ENCODE measurements around the gene HSDL1. TPM values are rescaled to one million over a fixed set of nuclear protein-coding genes. Genes with fewer than 3 reads are reported as not detected.

The HSDL1 gene
- total RNA-seq, 1 donor = 18.1 TPM

DNA sequence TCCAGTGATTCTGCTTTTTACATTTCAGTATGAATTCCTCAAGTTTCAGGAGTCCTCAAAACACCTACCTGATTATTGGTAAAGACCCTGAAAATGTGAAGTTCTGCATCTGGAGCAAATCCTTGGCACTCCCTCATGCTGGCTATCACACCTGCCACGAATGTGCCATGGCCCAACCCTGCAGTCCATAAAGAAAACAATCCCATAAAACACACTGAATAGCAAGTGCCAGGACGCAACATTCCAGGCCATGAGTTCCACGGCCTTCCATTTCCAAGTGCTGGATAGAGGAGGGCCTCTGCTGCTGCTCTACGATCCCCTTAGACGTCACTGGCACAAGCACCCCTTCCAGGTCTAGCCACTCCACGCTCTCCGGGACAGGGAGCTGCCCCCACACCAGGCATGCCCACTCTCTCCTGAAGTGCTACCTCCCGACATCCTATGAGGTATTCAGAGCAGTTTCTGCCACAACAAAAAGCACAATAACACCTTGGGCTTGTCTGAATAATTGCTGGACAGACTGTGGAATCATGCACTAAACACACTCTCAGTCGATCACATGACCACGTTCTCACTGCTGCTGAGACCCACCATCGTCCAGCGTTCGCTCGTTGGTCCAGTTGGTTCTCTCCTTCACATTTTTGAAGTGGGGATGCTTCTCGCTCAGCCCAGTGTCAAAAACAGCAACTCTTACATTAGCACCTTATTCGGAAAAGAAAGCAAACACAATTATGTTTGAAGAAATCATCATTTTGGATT is 51.7 kb downstream of the HSDL1 start:
- TF ChIP-seq, protein P1, sequence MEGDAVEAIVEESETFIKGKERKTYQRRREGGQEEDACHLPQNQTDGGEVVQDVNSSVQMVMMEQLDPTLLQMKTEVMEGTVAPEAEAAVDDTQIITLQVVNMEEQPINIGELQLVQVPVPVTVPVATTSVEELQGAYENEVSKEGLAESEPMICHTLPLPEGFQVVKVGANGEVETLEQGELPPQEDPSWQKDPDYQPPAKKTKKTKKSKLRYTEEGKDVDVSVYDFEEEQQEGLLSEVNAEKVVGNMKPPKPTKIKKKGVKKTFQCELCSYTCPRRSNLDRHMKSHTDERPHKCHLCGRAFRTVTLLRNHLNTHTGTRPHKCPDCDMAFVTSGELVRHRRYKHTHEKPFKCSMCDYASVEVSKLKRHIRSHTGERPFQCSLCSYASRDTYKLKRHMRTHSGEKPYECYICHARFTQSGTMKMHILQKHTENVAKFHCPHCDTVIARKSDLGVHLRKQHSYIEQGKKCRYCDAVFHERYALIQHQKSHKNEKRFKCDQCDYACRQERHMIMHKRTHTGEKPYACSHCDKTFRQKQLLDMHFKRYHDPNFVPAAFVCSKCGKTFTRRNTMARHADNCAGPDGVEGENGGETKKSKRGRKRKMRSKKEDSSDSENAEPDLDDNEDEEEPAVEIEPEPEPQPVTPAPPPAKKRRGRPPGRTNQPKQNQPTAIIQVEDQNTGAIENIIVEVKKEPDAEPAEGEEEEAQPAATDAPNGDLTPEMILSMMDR (IDR thresholded peaks at IDR 0.05; ENCODE audit: extremely low read depth, low read depth, low read length) = no peak

DNA sequence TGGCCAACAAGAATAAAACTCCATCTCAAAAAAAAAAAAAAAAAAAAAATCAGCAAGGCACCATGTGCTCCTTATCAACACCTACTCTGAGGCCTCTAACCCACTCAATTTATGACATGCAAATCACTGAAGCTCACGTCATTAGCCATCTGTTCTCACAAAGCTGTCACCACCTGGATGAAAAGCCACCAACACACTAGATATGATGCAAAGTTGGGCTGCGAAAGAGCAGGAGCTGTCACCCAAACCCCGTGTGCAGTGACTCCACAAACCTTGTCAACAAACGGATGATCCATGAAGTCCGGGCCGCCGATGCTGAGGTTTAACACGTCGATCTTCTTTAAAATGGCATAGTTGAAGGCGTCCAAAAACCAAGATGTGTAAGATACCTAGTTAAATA is 53.5 kb downstream of the HSDL1 start:
- peaks cover 85% of the 10 kb centered on the region for H3K36me3 ChIP-seq (ENCODE audit: insufficient read depth, low read length)
- peaks cover 6% of the 10 kb centered on the region for H4K20me1 ChIP-seq (ENCODE audit: insufficient read depth, low read length)

More for the DNA sequence above, 51.7 kb downstream of the HSDL1 start:
- Histone ChIP-seq H3K27ac (ENCODE audit: low read depth, low read length) (no peak overlapping the region), H3K9me3 (ENCODE audit: low read depth, low read length) (no peaks in the 10 kb centered on the region), H4K20me1 (ENCODE audit: insufficient read depth, low read length) (peaks cover 16% of the 10 kb centered on the region), H3K27me3 (ENCODE audit: insufficient read depth, low read length) (no peaks in the 10 kb centered on the region), H3K79me2 (ENCODE audit: insufficient read depth, low read length) (peaks cover 8% of the 10 kb centered on the region), H2AFZ (ENCODE audit: low read length) (no peak overlapping the region), H3K4me2 (ENCODE audit: insufficient read depth, low read length) (no peak overlapping the region), H3K36me3 (ENCODE audit: insufficient read depth, low read length) (peaks cover 76% of the 10 kb centered on the region), H3K4me3 (ENCODE audit: insufficient read depth, low read length) (no peak overlapping the region), H3K4me1 (ENCODE audit: insufficient read depth, low read length) (no peaks in the 10 kb centered on the region)
- no peak for DNase-seq (ENCODE audit: insufficient read length, low spot score, missing footprints)

DNA sequence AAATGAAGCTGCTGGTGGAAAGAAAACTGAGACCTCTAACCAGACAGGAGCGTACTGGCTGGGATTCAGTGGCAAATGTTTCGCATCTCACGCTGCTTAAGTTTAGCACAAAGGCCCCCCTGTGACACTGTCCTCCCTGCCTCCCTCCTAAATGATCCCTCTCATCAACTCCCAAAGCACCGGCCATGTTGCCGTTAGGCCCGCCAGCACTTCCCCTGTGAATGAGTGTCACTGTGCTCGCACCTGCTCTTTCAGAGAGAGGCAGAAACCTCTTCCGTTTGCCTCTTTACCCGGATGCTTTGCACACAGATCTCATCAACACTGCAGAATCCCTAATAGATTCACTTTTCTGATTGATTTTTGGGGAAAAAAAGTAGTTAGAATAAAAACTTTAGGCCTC is 54.8 kb downstream of the HSDL1 start:
- no peaks in the 10 kb centered on the region for H3K9me3 ChIP-seq (ENCODE audit: low read depth, low read length)
- H3K4me2 ChIP-seq (ENCODE audit: insufficient read depth, low read length) = no peak overlapping the region
- H3K36me3 ChIP-seq (ENCODE audit: insufficient read depth, low read length) = peaks cover 91% of the 10 kb centered on the region
- no peaks in the 10 kb centered on the region for H3K27me3 ChIP-seq (ENCODE audit: insufficient read depth, low read length)
- H2AFZ ChIP-seq (ENCODE audit: low read length) = no peak overlapping the region
- H4K20me1 ChIP-seq (ENCODE audit: insufficient read depth, low read length) = peaks cover 6% of the 10 kb centered on the region
- DNase-seq (ENCODE audit: insufficient read length, low spot score, missing footprints) = no peak
- TF ChIP-seq, protein P1 (IDR thresholded peaks at IDR 0.05; ENCODE audit: extremely low read depth, low read depth, low read length) = no peak
- H3K79me2 ChIP-seq (ENCODE audit: insufficient read depth, low read length) = no peaks in the 10 kb centered on the region
- no peak overlapping the region for H3K4me3 ChIP-seq (ENCODE audit: insufficient read depth, low read length)
- H3K4me1 ChIP-seq (ENCODE audit: insufficient read depth, low read length) = no peaks in the 10 kb centered on the region
- no peak overlapping the region for H3K27ac ChIP-seq (ENCODE audit: low read depth, low read length)

More for the DNA sequence above, 53.5 kb downstream of the HSDL1 start:
- no peak overlapping the region for H3K27ac ChIP-seq (ENCODE audit: low read depth, low read length)
- no peak overlapping the region for H2AFZ ChIP-seq (ENCODE audit: low read length)
- DNase-seq (ENCODE audit: insufficient read length, low spot score, missing footprints) = no peak
- no peaks in the 10 kb centered on the region for H3K9me3 ChIP-seq (ENCODE audit: low read depth, low read length)
- TF ChIP-seq, protein P1 (IDR thresholded peaks at IDR 0.05; ENCODE audit: extremely low read depth, low read depth, low read length) = no peak
- H3K79me2 ChIP-seq (ENCODE audit: insufficient read depth, low read length) = peaks cover under 1% of the 10 kb centered on the region
- no peaks in the 10 kb centered on the region for H3K4me1 ChIP-seq (ENCODE audit: insufficient read depth, low read length)
- no peak overlapping the region for H3K4me3 ChIP-seq (ENCODE audit: insufficient read depth, low read length)
- H3K4me2 ChIP-seq (ENCODE audit: insufficient read depth, low read length) = no peak overlapping the region
- no peaks in the 10 kb centered on the region for H3K27me3 ChIP-seq (ENCODE audit: insufficient read depth, low read length)

DNA sequence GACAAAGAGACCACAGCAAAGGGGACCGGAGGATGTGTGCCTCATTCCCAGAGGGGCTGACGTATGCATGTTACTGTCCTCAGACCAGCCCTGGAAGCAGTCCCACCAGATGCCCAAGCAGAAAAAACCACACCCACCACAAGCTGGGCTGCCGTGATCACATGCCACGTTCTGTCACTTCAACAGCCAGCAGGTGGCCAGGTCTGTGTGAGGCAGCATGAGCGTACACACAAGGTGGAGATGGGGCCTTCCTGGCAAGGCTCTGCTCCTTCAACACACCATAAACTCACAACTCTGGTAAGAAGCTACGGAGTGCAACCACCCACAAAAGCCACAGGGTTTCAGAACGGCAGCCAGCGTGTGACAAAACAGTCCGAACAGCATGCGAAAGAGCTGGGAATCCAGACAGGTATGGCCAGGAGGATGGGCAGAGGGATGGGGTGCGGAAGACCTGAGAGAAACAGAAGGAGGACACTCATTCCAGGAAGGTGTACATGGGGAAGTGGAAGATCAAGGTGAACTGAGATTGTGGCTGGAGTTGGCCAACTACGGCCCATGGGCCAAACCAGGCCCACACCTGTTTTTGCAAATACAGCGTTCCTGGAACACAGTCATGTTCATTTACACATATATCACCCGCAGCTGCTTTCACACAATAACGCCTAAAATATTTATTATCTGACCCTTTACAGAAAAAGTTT is 56.1 kb downstream of the HSDL1 start:
- TF ChIP-seq, protein P1 (IDR thresholded peaks at IDR 0.05; ENCODE audit: extremely low read depth, low read depth, low read length) = no peak
- Histone ChIP-seq H3K79me2 (ENCODE audit: insufficient read depth, low read length) (no peaks in the 10 kb centered on the region), H3K36me3 (ENCODE audit: insufficient read depth, low read length) (peaks cover 86% of the 10 kb centered on the region), H3K27ac (ENCODE audit: low read depth, low read length) (no peak overlapping the region), H3K4me2 (ENCODE audit: insufficient read depth, low read length) (no peak overlapping the region), H3K27me3 (ENCODE audit: insufficient read depth, low read length) (no peaks in the 10 kb centered on the region), H2AFZ (ENCODE audit: low read length) (no peak overlapping the region), H3K4me1 (ENCODE audit: insufficient read depth, low read length) (no peaks in the 10 kb centered on the region), H4K20me1 (ENCODE audit: insufficient read depth, low read length) (peaks cover 6% of the 10 kb centered on the region), H3K9me3 (ENCODE audit: low read depth, low read length) (no peaks in the 10 kb centered on the region), H3K4me3 (ENCODE audit: insufficient read depth, low read length) (no peak overlapping the region)
- peak; percentile 15 for DNase-seq (ENCODE audit: insufficient read length, low spot score, missing footprints)
